Gastrocnemius medialis (tissue), 4 donors: Measurements from ENCODE around the gene DNAJB12. TPM values are rescaled to one million over a fixed set of nuclear protein-coding genes. Genes with fewer than 3 reads are reported as not detected.
"Not testable (repeated sequence)": the region's sequence is repeated elsewhere in the genome, so short reads cannot be mapped to it uniquely, and the experiment has no call there.

ENCODE experiments used
- ATAC-seq, 2 donors: fragments of 150-250 bp; one replicate each; pipeline ENCODE4 v1.9.1; 2016
- DNase-seq, 2 donors: peaks; one replicate each; pipeline ENCODE4 v3.0.0-alpha.2; 2019
- H3K27ac ChIP-seq, 4 donors: fragments of 200-600 bp; sonication (generic); 1 replicate in 1 of 4; 2 replicates in 3 of 4; pipeline ENCODE4 v1.5.1; 2016 to 2018; ENCODE audit warnings: mild to moderate bottlenecking in 2 of 4, moderate library complexity in 1 of 4
- H3K27me3 ChIP-seq, 3 donors: fragments of 200-600 bp; sonication (generic) in 2 of 3; 1 replicate in 1 of 3; 2 replicates in 2 of 3; pipeline versions ENCODE4 v1.5.1 to v1.6.0; 2016 to 2019; ENCODE audit warnings: mild to moderate bottlenecking in 1 of 3, moderate library complexity in 1 of 3
- H3K36me3 ChIP-seq, 2 donors: fragments of 200-600 bp; sonication (generic) in 1 of 2; one replicate each; pipeline ENCODE4 v1.5.1; 2017 to 2018
- H3K4me1 ChIP-seq, 2 donors: fragments of 200-600 bp; sonication (generic) in 1 of 2; one replicate each; pipeline ENCODE4 v1.5.1; 2016 to 2017; ENCODE audit warnings: mild to moderate bottlenecking in 2 of 2
- H3K4me3 ChIP-seq, 4 donors: fragments of 200-600 bp; sonication (generic) in 3 of 4; 1 replicate in 1 of 4; 2 replicates in 3 of 4; pipeline ENCODE4 v1.5.1; 2016 to 2019; ENCODE audit warnings: mild to moderate bottlenecking in 2 of 4
- H3K9me3 ChIP-seq, 3 donors: fragments of 200-600 bp; sonication (generic) in 2 of 3; 1 replicate in 1 of 3; 2 replicates in 2 of 3; pipeline ENCODE4 v1.5.1; 2016 to 2019
- CTCF ChIP-seq, 5 experiments: fragments of 450-650 bp in 3 of 5; fragments of 200-600 bp in 2 of 5; sonication (generic) in 2 of 5; IDR thresholded peaks in 4 of 5; conservative IDR thresholded peaks in 1 of 5; 1 replicate in 4 of 5; 2 replicates in 1 of 5; pipeline ENCODE4 v1.5.1; 2016 to 2019; ENCODE audit warnings: antibody characterized with exemption in 5 of 5, mild to moderate bottlenecking in 3 of 5, moderate library complexity in 3 of 5
- POLR2A ChIP-seq, 2 donors: fragments of 450-650 bp; IDR thresholded peaks; one replicate each; pipeline ENCODE4 v1.6.1; 2017; ENCODE audit warnings: antibody characterized with exemption in 2 of 2, mild to moderate bottlenecking in 2 of 2, moderate library complexity in 2 of 2
- in situ Hi-C, 4 donors: fragments of 200-750 bp; cut with MboI; loops; one replicate each; pipeline versions ENCODE4 v1.15.0 to v1.8.0; 2017; ENCODE audit warnings: low sequenced_read_pairs in 4 of 4
- intact Hi-C: fragments of 100-400 bp; cut with DNase I; formaldehyde crosslinking; loops from one replicate; pipeline ENCODE4 v1.15.1; 2023; ENCODE audit warnings: low total_unique reads
- total RNA-seq, 4 donors: library from RNA; depleted of rRNA; stranded (reverse); fragments of >200 nt; gene quantifications; one replicate each; pipeline versions ENCODE4 v1.1.0 to v1.2.3, GENCODE V29; 2016

Gene DNAJB12
- total RNA-seq, 4 donors from 2014 or later, result 35.8 to 49.7 (median 39.0) TPM

DNA sequence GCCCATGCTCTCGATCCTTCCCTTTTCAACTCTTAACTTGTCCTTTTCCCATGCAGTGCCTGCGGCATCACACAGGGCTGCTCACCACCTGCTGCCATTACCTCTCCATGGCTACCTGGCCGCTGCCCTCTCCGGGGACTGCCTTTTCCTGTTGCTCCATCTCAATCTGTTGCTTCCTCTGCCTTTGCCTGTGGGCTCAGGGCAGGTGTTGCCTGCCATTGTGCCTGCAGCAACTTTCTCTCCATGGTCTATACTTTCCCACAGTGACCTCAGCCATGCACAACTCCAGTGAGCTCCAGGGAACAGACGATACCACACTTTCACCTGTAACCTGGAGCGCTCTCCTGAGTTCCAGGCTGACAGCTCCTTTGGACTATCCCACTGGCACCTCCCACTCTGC lies 3.2 kb downstream of the DNAJB12 start:
- no peaks in the 10 kb centered on the region for H3K27me3 ChIP-seq
- ATAC-seq (no peak), DNase-seq (no peak)
- H3K4me3 ChIP-seq, result no peak overlapping the region
- peaks cover 0 to 8% of the 10 kb centered on the region in 2 donors for H3K36me3 ChIP-seq
- H3K4me1 ChIP-seq, result peaks cover 20 to 24% of the 10 kb centered on the region in 2 donors
- H3K9me3 ChIP-seq, result no peaks in the 10 kb centered on the region
- intact Hi-C loops (loop anchor here (5.0 kb wide), 1 partner anchor 1691 kb away; no protein-coding TSS in a partner anchor), in situ Hi-C loops (loop anchor here (25.0 kb wide), 3 partner anchors 336 to 811 kb away; partner anchors contain the start of genes ECD (in 4 of the 4), FAM149B1 (in 4 of the 4) and MCU (in 3 of the 4))
- peak overlapping the region in 1 of 4 donors; percentile 98 for H3K27ac ChIP-seq
- TF ChIP-seq CTCF (IDR thresholded peaks at IDR 0.05 in 4 of 5, conservative IDR thresholded peaks at IDR 0.05 in 1 of 5) (no peak), POLR2A (IDR thresholded peaks at IDR 0.05) (no peak)

GRCh38 chr10:72349438-72349837 lies 5.3 kb downstream of the DNAJB12 start:
- Histone ChIP-seq H3K36me3 (peaks cover 0 to 15% of the 10 kb centered on the region in 2 donors), H3K9me3 (no peaks in the 10 kb centered on the region), H3K4me1 (peaks cover 20 to 21% of the 10 kb centered on the region in 2 donors), H3K27ac (no peak overlapping the region), H3K4me3 (no peak overlapping the region), H3K27me3 (no peaks in the 10 kb centered on the region)
- no peak for ATAC-seq
- in situ Hi-C loops (loop anchor here in 3 of 4 donors (25.0 kb wide), 3 partner anchors 137 to 387 kb away; partner anchors contain the start of genes CHST3 (in 3 of the 3), ANAPC16 (in 1 of the 3) and ASCC1 (in 1 of the 3)), intact Hi-C loops (no loop called here)
- TF ChIP-seq POLR2A (IDR thresholded peaks at IDR 0.05), result no peak
- no peak for DNase-seq

- no peaks in the 10 kb centered on the region for H3K9me3 ChIP-seq
- intact Hi-C loops (no loop called here), in situ Hi-C loops (loop anchor here in 3 of 4 donors (25.0 kb wide), 3 partner anchors 136 to 386 kb away; partner anchors contain the start of genes CHST3 (in 3 of the 3), ANAPC16 (in 1 of the 3) and ASCC1 (in 1 of the 3))
- ATAC-seq, result no peak
- TF ChIP-seq CTCF (IDR thresholded peaks at IDR 0.05 in 4 of 5, conservative IDR thresholded peaks at IDR 0.05 in 1 of 5) (no peak), POLR2A (IDR thresholded peaks at IDR 0.05) (no peak)
- peaks cover 16% of the 10 kb centered on the region in 2 donors for H3K4me1 ChIP-seq
- no peak overlapping the region for H3K27ac ChIP-seq
- no peak for DNase-seq
- H3K4me3 ChIP-seq, result no peak overlapping the region
- H3K36me3 ChIP-seq, result peaks cover 0 to 27% of the 10 kb centered on the region in 2 donors
- no peaks in the 10 kb centered on the region for H3K27me3 ChIP-seq
Measured at GRCh38 chr10:72348282-72348681, 6.4 kb downstream of the DNAJB12 start.

GRCh38 chr10:72346117-72346516 lies 8.6 kb downstream of the DNAJB12 start:
- H3K27ac ChIP-seq, H3K4me1 ChIP-seq, intact Hi-C loops, H3K4me3 ChIP-seq, H3K27me3 ChIP-seq, DNase-seq, ATAC-seq, H3K9me3 ChIP-seq: not testable (repeated sequence)
- H3K36me3 ChIP-seq, result peaks cover 0 to 48% of the 10 kb centered on the region in 2 donors
- in situ Hi-C loops, result loop anchor here in 3 of 4 donors (25.0 kb wide), 3 partner anchors 134 to 384 kb away; partner anchors contain the start of genes CHST3 (in 3 of the 3), ANAPC16 (in 1 of the 3) and ASCC1 (in 1 of the 3)

DNA sequence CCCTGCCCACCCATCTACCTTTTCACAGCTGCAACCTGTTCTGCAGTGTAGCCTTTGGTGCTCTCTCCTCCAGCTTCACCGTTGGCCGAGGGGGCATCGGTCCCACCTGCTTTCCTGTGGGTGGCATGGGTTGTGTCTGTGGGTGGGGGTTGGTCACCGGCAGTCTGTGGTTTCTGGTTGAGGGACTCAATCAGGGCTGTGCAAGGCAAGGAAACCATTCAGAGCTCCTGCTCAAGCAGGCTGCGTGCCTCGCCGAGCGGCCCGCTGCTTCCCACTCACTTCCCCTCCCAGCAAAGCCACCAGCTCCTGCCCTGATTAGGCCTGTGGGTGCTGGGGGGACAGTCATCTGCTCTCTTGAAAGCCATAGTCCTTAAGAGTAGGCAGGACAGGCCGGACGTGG lies 9.8 kb downstream of the DNAJB12 start:
- ATAC-seq, result no peak
- in situ Hi-C loops, result loop anchor here in 3 of 4 donors (5.0 to 25.0 kb wide), 4 partner anchors 133 to 383 kb away; partner anchors contain the start of genes CHST3 (in 3 of the 3), ANAPC16 (in 1 of the 3) and ASCC1 (in 1 of the 3)
- H3K27me3 ChIP-seq, result no peaks in the 10 kb centered on the region
- H3K36me3 ChIP-seq, result peaks cover 0 to 59% of the 10 kb centered on the region in 2 donors
- H3K4me1 ChIP-seq, result no peaks in the 10 kb centered on the region
- intact Hi-C loops, result no loop called here
- no peaks in the 10 kb centered on the region for H3K9me3 ChIP-seq
- TF ChIP-seq POLR2A (IDR thresholded peaks at IDR 0.05) (no peak), CTCF (IDR thresholded peaks at IDR 0.05 in 4 of 5, conservative IDR thresholded peaks at IDR 0.05 in 1 of 5) (no peak)
- no peak overlapping the region for H3K4me3 ChIP-seq
- no peak overlapping the region for H3K27ac ChIP-seq
- no peak for DNase-seq
